Pancreas (tissue), 10 donors: ENCODE data around the gene SLC38A7. TPM values are rescaled to one million over a fixed set of nuclear protein-coding genes. Genes with fewer than 3 reads are reported as not detected.

Source experiments
- ATAC-seq, 4 donors: fragments of 200-7000 bp; cut with Tn5 transposase; one replicate each; pipeline versions ENCODE4 v1.8.0 to v1.9.1; 2020; ENCODE audit warnings: mild to moderate bottlenecking in 4 of 4, moderate library complexity in 4 of 4
- DNase-seq, 6 donors: peaks; one replicate each; pipeline ENCODE4 v3.0.0-alpha.2; 2020
- FAIRE-seq: peaks from 2 replicates; lab custom pipeline; 2012; peaks lifted over from hg19 to GRCh38; lab: Jason Lieb, UNC
- H3K27ac ChIP-seq, 4 donors: fragments of 200-600 bp; sonication (generic); 1 replicate in 3 of 4; 2 replicates in 1 of 4; pipeline versions ENCODE4 v1.5.0 to v1.8.0; 2020
- H3K27me3 ChIP-seq, 4 donors: fragments of 200-600 bp; one replicate each; pipeline ENCODE4 v1.8.0; 2021
- H3K36me3 ChIP-seq, 3 donors: fragments of 200-600 bp; sonication (generic) in 1 of 3; one replicate each; pipeline versions ENCODE4 v1.5.0 to v1.8.0; 2020 to 2021
- H3K4me1 ChIP-seq, 3 donors: fragments of 200-600 bp; one replicate each; pipeline ENCODE4 v1.8.0; 2021
- H3K4me3 ChIP-seq, 4 donors: fragments of 200-600 bp; sonication (generic) in 2 of 4; one replicate each; pipeline versions ENCODE4 v1.5.0 to v1.8.0; 2020 to 2021
- H3K9me3 ChIP-seq, 4 donors: fragments of 200-600 bp; one replicate each; pipeline ENCODE4 v1.8.0; 2021
- CTCF ChIP-seq, 4 donors: fragments of 200-600 bp; sonication (generic) in 3 of 4; IDR thresholded peaks; one replicate each; pipeline versions ENCODE4 v1.5.0 to v1.8.0; 2021; ENCODE audit warnings: antibody characterized with exemption in 4 of 4
- WGBS, 2 donors: extraction: QIAGEN DNeasy Blood & Tissue Kit; methylation state at CpG; one replicate each; pipeline ENCODE4 v1.1.7; 2013; 5-methylcytosine and 5-hydroxymethylcytosine counted together
- intact Hi-C, 3 donors: fragments of 100-400 bp; cut with DNase I; formaldehyde crosslinking; loops; one replicate each; pipeline versions ENCODE4 v1.11.1 to v1.14.2; 2022
- polyA plus RNA-seq, 2 donors: library from polyadenylated mRNA; stranded (reverse); fragments of 200-250 nt; gene quantifications; one replicate each; pipeline ENCODE4 v1.2.3, GENCODE V29; 2013
- total RNA-seq, 6 donors: library from RNA; stranded (reverse); fragmentation: NEBNext Ultra II Directional in 4 of 6; extraction: Animal tissue kit (Norgen Biotek cat#: 25700) in 4 of 6; gene quantifications; one replicate each; pipeline versions ENCODE4 v1.2.1 to v1.2.4, GENCODE V29; 2021 to 2023
- donor health status: healthy with polysubstance abuse.
- donor health status: DM: no; HTN: no; CAD: no; lungs with moderate emphysema.
- donor health status: DM: no; HTN: no; CAD: no.
- donor health status: control.
- donor health status: control.
- donor health status: Bipolar disorder and iron deficiency.
- donor health status: DM: yes; HTN: yes; CAD: no.
- donor health status: DM: no; HTN: no; CAD: no.
- donor health status: DM: no; HTN: no; CAD: no.
- donor health status: DM: yes; HTN: yes; CAD: no.

SLC38A7 gene
- total and polyA plus RNA-seq, 8 donors = 3.0 to 11.3 (median 5.8) TPM

DNA sequence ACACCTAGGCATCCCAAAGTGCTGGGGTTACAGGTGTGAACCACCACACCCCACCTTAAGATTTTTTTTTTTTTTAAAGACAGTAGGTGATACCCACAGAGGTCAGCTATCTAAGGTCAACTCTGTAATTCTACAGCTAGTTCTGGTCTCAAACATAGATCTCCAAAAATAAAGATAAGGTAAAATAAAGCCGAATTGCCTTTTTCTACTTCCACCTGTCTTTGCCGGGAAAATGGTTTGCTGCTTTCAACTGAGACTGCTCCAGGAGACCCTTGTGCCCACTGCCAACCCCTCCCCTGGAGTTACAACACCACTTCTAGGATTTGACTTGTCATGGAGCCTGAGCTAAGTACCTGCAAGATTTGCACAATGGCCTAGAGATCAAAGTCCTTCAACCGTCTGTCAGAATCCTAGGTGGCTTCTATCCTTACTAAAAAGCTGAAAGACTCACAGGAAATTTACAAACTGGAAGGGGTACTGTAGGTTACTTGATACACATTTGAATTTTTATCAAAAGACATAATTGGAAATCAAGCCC, 50.2 kb downstream of the SLC38A7 start:
- DNase-seq (no peak), FAIRE-seq (no peak)
- WGBS, 2 donors = 48 to 55% methylated on average over 3 of the region's 3 CpGs

GRCh38 chr16:58629733-58630640, 54.6 kb downstream of the SLC38A7 start, which contains the start of gene CNOT1:
CNOT1 (minus strand) TSS chr16:58629826; CDS start chr16:58599337, 30,489 bp downstream.
- peak; percentile 96 for FAIRE-seq
- H3K27ac ChIP-seq = peak within 1 kb of the TSS; percentile 96 to 99 (median 97)
- peak; percentile 89 to 94 (median 92) for ATAC-seq
- no peak for TF ChIP-seq CTCF (IDR thresholded peaks at IDR 0.05)
- H3K36me3 ChIP-seq = no peaks in the 10 kb centered on the region
- H3K4me3 ChIP-seq = peak within 1 kb of the TSS; percentile 96 to 100 (median 98)
- no peaks in the 10 kb centered on the region for H3K27me3 ChIP-seq
- peak; percentile 96 to 99 (median 98) for DNase-seq
- 0% methylated on average over 58 to 61 of the region's 61 CpGs for WGBS, 2 donors
- intact Hi-C loops = no loop called here
- peaks cover 0 to 14% (median 12%) of the 10 kb centered on the region in 3 donors for H3K4me1 ChIP-seq
- no peaks in the 10 kb centered on the region for H3K9me3 ChIP-seq

More for the DNA sequence above, 50.2 kb downstream of the SLC38A7 start:
- H3K27ac ChIP-seq = no peak overlapping the region
- H3K27me3 ChIP-seq = no peaks in the 10 kb centered on the region
- H3K36me3 ChIP-seq = no peaks in the 10 kb centered on the region
- ATAC-seq = no peak
- TF ChIP-seq CTCF (IDR thresholded peaks at IDR 0.05) = no peak
- H3K4me1 ChIP-seq = no peaks in the 10 kb centered on the region
- H3K4me3 ChIP-seq = no peak overlapping the region
- no peaks in the 10 kb centered on the region for H3K9me3 ChIP-seq
- intact Hi-C loops = no loop called here

DNA sequence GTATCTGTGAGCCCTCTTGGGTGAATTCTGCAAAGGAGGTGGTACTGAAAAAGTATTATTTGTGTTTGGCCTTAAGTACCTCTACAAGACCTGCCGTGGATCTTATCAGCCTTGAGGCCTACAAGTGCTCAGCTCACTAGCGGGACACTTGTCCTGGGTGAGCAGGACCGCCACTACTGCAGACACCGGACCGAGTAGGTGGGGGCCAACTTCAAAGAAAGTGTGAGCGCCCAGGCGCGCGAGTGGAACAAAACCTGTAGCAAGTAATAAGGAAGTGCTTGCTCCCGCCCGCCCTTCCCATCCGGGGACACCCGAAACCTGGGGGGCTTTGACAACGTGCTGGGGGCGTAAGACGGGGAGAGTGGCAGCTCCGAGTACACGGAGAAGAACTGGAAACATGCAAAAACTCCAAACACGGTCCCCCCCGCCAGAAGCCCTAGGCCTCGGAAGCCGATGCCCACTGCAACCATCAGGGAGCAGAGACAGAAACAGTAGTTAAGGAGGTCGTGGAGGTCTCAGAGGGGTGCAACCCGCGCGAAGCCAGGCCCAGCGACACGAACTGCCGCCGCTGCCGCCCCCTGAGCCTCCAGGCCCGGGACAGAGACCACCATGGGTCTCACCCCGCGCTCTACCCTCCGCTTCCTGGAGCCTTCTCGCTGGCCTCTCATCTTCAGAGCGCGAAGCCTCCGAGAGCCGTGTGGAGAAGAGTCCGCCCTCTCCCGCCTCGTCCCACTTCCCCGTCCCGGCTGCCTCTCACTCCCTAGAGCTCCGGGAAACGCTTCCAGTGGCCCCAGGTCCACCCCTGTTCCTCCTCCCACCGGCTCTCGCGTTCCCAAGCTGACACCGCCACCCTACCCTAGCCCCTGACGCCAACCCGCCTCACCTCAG, 55.5 kb downstream of the SLC38A7 start:
- intact Hi-C loops = no loop called here
- WGBS, 2 donors = 0 to 1% methylated on average over 46 to 53 of the region's 53 CpGs
- Histone ChIP-seq H3K27me3 (no peaks in the 10 kb centered on the region), H3K9me3 (no peaks in the 10 kb centered on the region), H3K4me3 (peak overlapping the region; percentile 96 to 100 (median 98)), H3K36me3 (no peaks in the 10 kb centered on the region), H3K4me1 (peaks cover 0 to 14% (median 12%) of the 10 kb centered on the region in 3 donors), H3K27ac (peak overlapping the region; percentile 96 to 99 (median 97))
- DNase-seq = peak; percentile 37 to 78 (median 50)
- peak; percentile 33 to 54 (median 46) for ATAC-seq
- no peak for FAIRE-seq
- TF ChIP-seq CTCF (IDR thresholded peaks at IDR 0.05) = no peak

DNA sequence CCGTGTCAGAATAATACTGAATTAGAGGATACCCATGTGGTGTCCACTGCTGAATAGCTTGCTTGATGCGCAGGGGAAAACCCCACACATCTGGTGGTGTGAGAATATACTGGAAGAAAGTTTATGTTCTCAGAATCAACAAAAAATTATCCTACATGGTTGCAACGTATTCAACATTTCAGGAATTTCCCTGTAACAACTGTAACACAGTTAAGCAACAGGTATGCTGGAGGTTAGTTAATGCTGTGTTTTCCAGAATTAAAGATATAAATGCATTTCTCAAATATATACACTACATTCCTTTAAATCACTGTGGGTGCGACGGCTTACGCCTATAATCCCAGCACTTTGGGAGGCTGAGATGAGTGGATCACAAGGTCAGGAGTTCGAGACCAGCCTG, 60.4 kb downstream of the SLC38A7 start:
- no peak overlapping the region for H3K27ac ChIP-seq
- TF ChIP-seq CTCF (IDR thresholded peaks at IDR 0.05) = no peak
- peaks cover 0 to 9% (median 5%) of the 10 kb centered on the region in 3 donors for H3K36me3 ChIP-seq
- no peak for DNase-seq
- FAIRE-seq = no peak
- no peaks in the 10 kb centered on the region for H3K27me3 ChIP-seq
- intact Hi-C loops = no loop called here
- H3K9me3 ChIP-seq = no peaks in the 10 kb centered on the region
- WGBS, 2 donors = 86 to 92% methylated on average over 7 of the region's 7 CpGs
- H3K4me1 ChIP-seq = peaks cover 0 to 14% (median 12%) of the 10 kb centered on the region in 3 donors
- H3K4me3 ChIP-seq = no peak overlapping the region
- ATAC-seq = no peak
